HepG2 (cell line): ENCODE results near the gene NOS2. TPM values are rescaled to one million over a fixed set of nuclear protein-coding genes. Genes with fewer than 3 reads are reported as not detected.
A peak's percentile ranks its signal among the peaks of the same experiment; 100 is the strongest.

Source experiments
- ATAC-seq: fragments of 200-7000 bp; cut with Tn5 transposase; 3 replicates; pipeline ENCODE4 v1.9.1; 2020; ENCODE audit warnings: mild to moderate bottlenecking, moderate library complexity
- BruUV-seq: library from RNA; stranded (reverse); fragments of 400-500 nt; replicated peaks from 2 replicates; lab custom pipeline; 2021; lab: Mats Ljungman, UMichigan
- CTCF ChIA-PET: fragments of 300-600 bp; formaldehyde crosslinking; extraction: SDS; loops from one replicate; lab custom pipeline; 2021; ENCODE audit warnings: low total read pairs, inconsistent platforms, low intra/inter-chr PET ratio; lab: Yijun Ruan, JAX
- POLR2A ChIA-PET: fragments of 350-600 bp; sonication (Branson Sonifier 250); formaldehyde crosslinking; loops from one replicate; lab custom pipeline; 2020; ENCODE audit warnings: antibody characterized with exemption, inconsistent platforms; lab: Yijun Ruan, JAX
- DNase-seq: peaks from one replicate; pipeline ENCODE4 v3.0.0-alpha.2; 2015; ENCODE audit warnings: low spot score
- FAIRE-seq: peaks from 3 replicates; lab custom pipeline; 2011; peaks lifted over from hg19 to GRCh38; lab: Jason Lieb, UNC
- H2AFZ ChIP-seq: one replicate; pipeline ENCODE4 v1.6.1; 2011; ENCODE audit warnings: low read length, inconsistent platforms
- H3K27ac ChIP-seq: fragments of 300-600 bp; 3 replicates; pipeline ENCODE4 v1.8.0; 2011; ENCODE audit warnings: mixed run types, mild to moderate bottlenecking, mixed read lengths, low read length, inconsistent platforms; ENCODE audit not compliant: insufficient read depth; ENCODE audit errors: extremely low read length
- H3K27me3 ChIP-seq, 2 experiments: fragments of 200-600 bp in 1 of 2; 2 replicates in 1 of 2; 3 replicates in 1 of 2; pipeline versions ENCODE4 v1.6.0 to v1.8.0; 2011; ENCODE audit warnings: low read length in 2 of 2, mild to moderate bottlenecking in 2 of 2, moderate library complexity in 2 of 2, inconsistent platforms in 1 of 2; ENCODE audit not compliant: insufficient read depth in 2 of 2, control insufficient read depth in 1 of 2
- H3K36me3 ChIP-seq, 2 experiments: fragments of 200-600 bp in 1 of 2; replicated peaks in 1 of 2; 2 replicates in 1 of 2; 3 replicates in 1 of 2; pipeline versions ENCODE4 v1.5.1 to v1.8.0; 2011; ENCODE audit warnings: low read length in 2 of 2, inconsistent platforms in 1 of 2; ENCODE audit not compliant: insufficient read depth in 2 of 2, control insufficient read depth in 1 of 2
- H3K4me1 ChIP-seq: 2 replicates; pipeline ENCODE4 v1.5.1; 2012; ENCODE audit warnings: low read length, inconsistent platforms; ENCODE audit not compliant: insufficient read depth
- H3K4me2 ChIP-seq: 2 replicates; pipeline ENCODE4 v1.6.0; 2011; ENCODE audit warnings: low read depth, low read length, inconsistent platforms
- H3K4me3 ChIP-seq, 3 experiments: fragments of 200-600 bp in 1 of 3; sonication (generic), shearing (Covaris generic) in 1 of 3; replicated peaks in 1 of 3; 2 replicates each; pipeline ENCODE4 v1.5.1; 2011 to 2016; ENCODE audit warnings: low read length in 3 of 3, inconsistent platforms in 2 of 3, low read depth in 2 of 3, mild to moderate bottlenecking in 2 of 3, control low read depth in 1 of 3, mixed read lengths in 1 of 3; ENCODE audit not compliant: insufficient read depth in 1 of 3
- H3K79me2 ChIP-seq: one replicate; pipeline ENCODE4 v1.6.1; 2011; ENCODE audit warnings: low read length, inconsistent platforms; ENCODE audit not compliant: insufficient read depth
- H3K9ac ChIP-seq: 2 replicates; pipeline ENCODE4 v1.6.0; 2011; ENCODE audit warnings: mild to moderate bottlenecking, low read depth, low read length, inconsistent platforms; ENCODE audit not compliant: insufficient read depth
- H3K9me3 ChIP-seq: 2 replicates; pipeline ENCODE4 v1.5.1; 2012; ENCODE audit warnings: mild to moderate bottlenecking, low read length
- H4K20me1 ChIP-seq: 2 replicates; pipeline ENCODE4 v1.6.0; 2011; ENCODE audit warnings: inconsistent platforms, mild to moderate bottlenecking, low read length, moderate library complexity; ENCODE audit not compliant: insufficient read depth
- CHCHD3 ChIP-seq: sonication (generic); formaldehyde crosslinking; IDR thresholded peaks from 2 replicates; pipeline ENCODE4 v1.8.0; 2022; ENCODE audit warnings: mild to moderate bottlenecking, missing genetic modification reagents, moderate library complexity
- CTCF ChIP-seq: sonication (generic); formaldehyde crosslinking; IDR thresholded peaks from 2 replicates; pipeline ENCODE4 v1.5.0; 2020; ENCODE audit warnings: mild to moderate bottlenecking, missing genetic modification reagents, moderate library complexity
- DNMT3B ChIP-seq: conservative IDR thresholded peaks from 2 replicates; pipeline ENCODE4 v1.6.1; 2016; ENCODE audit warnings: missing biosample characterization, control low read depth
- FOXA1 ChIP-seq, 2 experiments: fragments of 450-650 bp in 1 of 2; sonication (generic) in 1 of 2; formaldehyde crosslinking in 1 of 2; IDR thresholded peaks; 2 replicates each; pipeline versions ENCODE4 v1.4.0 to v1.6.1; 2016 to 2020; ENCODE audit warnings: missing genetic modification reagents in 1 of 2
- GTF3A ChIP-seq: sonication (generic); formaldehyde crosslinking; conservative IDR thresholded peaks from 2 replicates; pipeline ENCODE4 v1.4.0; 2020; ENCODE audit warnings: mild to moderate bottlenecking, missing genetic modification reagents
- RAD21 ChIP-seq: fragments of 450-650 bp; formaldehyde crosslinking; IDR thresholded peaks from 2 replicates; pipeline ENCODE4 v1.5.0; 2020; ENCODE audit warnings: mild to moderate bottlenecking
- RBM22 ChIP-seq: fragments of 200-400 bp; formaldehyde crosslinking; optimal IDR thresholded peaks from 2 replicates; pipeline ENCODE3; 2017; ENCODE audit warnings: mild to moderate bottlenecking, low read length, moderate library complexity
- SMC3 ChIP-seq: IDR thresholded peaks from 2 replicates; pipeline ENCODE4 v1.6.1; 2011; ENCODE audit warnings: low read length, improper control_type of control experiment
- STAG1 ChIP-seq: sonication (generic); formaldehyde crosslinking; IDR thresholded peaks from 2 replicates; pipeline ENCODE4 v1.4.0; 2020; ENCODE audit warnings: missing genetic modification reagents
- ZBTB44 ChIP-seq: sonication (generic); formaldehyde crosslinking; IDR thresholded peaks from 2 replicates; pipeline ENCODE4 v1.4.0; 2020; ENCODE audit warnings: missing genetic modification reagents
- ZEB1 ChIP-seq: IDR thresholded peaks from 2 replicates; pipeline ENCODE4 v1.6.1; 2012; ENCODE audit warnings: mild to moderate bottlenecking, low read depth, inconsistent platforms; ENCODE audit not compliant: insufficient replicate concordance
- ZNF138 ChIP-seq: sonication (generic); formaldehyde crosslinking; IDR thresholded peaks from 2 replicates; pipeline ENCODE4 v1.5.0; 2020; ENCODE audit warnings: mild to moderate bottlenecking, low read depth, missing genetic modification reagents
- ZNF468 ChIP-seq: sonication (generic); formaldehyde crosslinking; IDR thresholded peaks from 2 replicates; pipeline ENCODE4 v1.8.0; 2022; ENCODE audit warnings: mild to moderate bottlenecking, moderate library complexity, missing genetic modification reagents
- ZNF569 ChIP-seq: sonication (generic); formaldehyde crosslinking; IDR thresholded peaks from 2 replicates; pipeline ENCODE4 v1.5.0; 2020; ENCODE audit warnings: mild to moderate bottlenecking, missing genetic modification reagents, moderate library complexity, borderline replicate concordance
- ZNF615 ChIP-seq: sonication (generic); formaldehyde crosslinking; IDR thresholded peaks from 2 replicates; pipeline ENCODE4 v1.5.0; 2020; ENCODE audit warnings: mild to moderate bottlenecking, missing genetic modification reagents, borderline replicate concordance
- ZSCAN12 ChIP-seq: sonication (generic); formaldehyde crosslinking; IDR thresholded peaks from 2 replicates; pipeline ENCODE4 v1.9.0; 2021; ENCODE audit warnings: mild to moderate bottlenecking, missing genetic modification reagents
- WGBS: methylation state at CpG from one replicate; pipeline ENCODE4 v1.1.6; 2017; ENCODE audit warnings: low lambda C conversion rate; 5-methylcytosine and 5-hydroxymethylcytosine counted together
- in situ Hi-C: cut with HindIII; loops from 2 replicates; pipeline ENCODE4 v1.10.0; 2017; ENCODE audit warnings: low pct_unique_long_range_greater_than_20kb; ENCODE audit not compliant: extremely low pct_ligation_motif_present
- intact Hi-C: fragments of 100-400 bp; cut with micrococcal nuclease; formaldehyde crosslinking; loops from one replicate; pipeline ENCODE4 v1.10.0; 2022; ENCODE audit not compliant: unreplicated experiment
- polyA plus RNA-seq, 8 experiments: library from polyadenylated mRNA; depleted of rRNA in 3 of 8; stranded (reverse) in 7 of 8; unstranded in 1 of 8; fragments of >200 nt; fragmentation: Illumina TruSeq in 4 of 8; extraction: Trizol in 4 of 8; gene quantifications; 2 replicates each; pipeline versions ENCODE4 v1.2.1 to v1.2.3, GENCODE V29; 2011 to 2016; ENCODE audit warnings: low read depth in 4 of 8, missing spikeins in 1 of 8, mixed read lengths in 1 of 8; ENCODE audit not compliant: insufficient read depth in 1 of 8
- total RNA-seq, 5 experiments: library from RNA; depleted of rRNA; stranded (reverse); fragments of >200 nt; fragmentation: Illumina TruSeq; extraction: Trizol; gene quantifications; 2 replicates each; pipeline ENCODE4 v1.2.3, GENCODE V29; 2016; ENCODE audit warnings: low read depth in 1 of 5
- TF ChIP-seq, protein P1 (sequence below): sonication (generic); formaldehyde crosslinking; IDR thresholded peaks from 2 replicates; pipeline ENCODE4 v1.4.0; 2020; ENCODE audit warnings: low read depth, mild to moderate bottlenecking, missing genetic modification reagents

The NOS2 gene
- total and polyA plus RNA-seq, 2 of the 13 experiments (the other 11 are each of a cell fraction or from before 2014, with no cell fraction given): 0.02 TPM; not detected in 1

DNA sequence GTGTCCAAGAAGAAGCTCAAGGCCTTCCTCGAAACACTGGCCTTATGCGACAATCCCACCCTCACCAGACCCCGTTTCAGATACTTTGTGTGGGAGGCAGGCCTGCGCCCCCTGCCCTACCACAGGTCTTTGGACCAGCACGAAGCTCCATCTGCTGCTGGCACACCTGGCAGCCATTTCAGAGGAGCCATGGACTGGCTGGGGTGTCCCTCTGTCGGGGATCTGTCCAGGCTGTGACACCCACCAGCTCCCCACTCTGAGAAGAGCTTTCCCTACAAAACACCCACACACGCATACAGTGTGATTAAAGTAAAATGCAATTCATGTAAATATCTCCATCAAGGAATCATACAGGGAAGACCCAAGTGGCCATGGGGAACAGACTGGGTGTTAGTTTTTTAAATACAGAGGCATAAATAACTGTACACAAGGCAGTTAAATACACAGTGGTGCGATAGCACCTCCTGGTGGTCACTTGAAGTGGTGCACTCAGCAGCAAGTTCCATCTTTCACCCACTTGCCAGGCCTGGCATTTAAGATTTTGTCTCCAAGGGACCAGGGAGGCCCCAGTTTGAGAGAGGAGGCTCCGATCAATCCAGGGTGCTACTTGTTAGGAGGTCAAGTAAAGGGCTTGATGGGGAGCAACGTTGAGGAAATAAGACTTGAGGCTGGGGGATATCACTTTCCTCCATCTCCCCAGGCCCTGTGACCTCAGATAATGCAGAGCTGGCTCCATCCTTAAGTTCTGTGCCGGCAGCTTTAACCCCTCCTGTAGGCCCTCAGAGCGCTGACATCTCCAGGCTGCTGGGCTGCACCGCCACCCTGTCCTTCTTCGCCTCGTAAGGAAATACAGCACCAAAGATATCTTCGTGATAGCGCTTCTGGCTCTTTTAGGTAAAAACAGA lies 43.6 kb downstream of the NOS2 start:
- peak; percentile 29 for DNase-seq
- no peak overlapping the region for H3K4me3 ChIP-seq
- ChIA-PET CTCF (interaction anchor here (0.9 to 2.5 kb wide), 2 partner anchors 102 to 155 kb away, joined by 4 to 44 read pairs; no protein-coding TSS in a partner anchor), POLR2A (no interaction called here)
- ATAC-seq: peak; percentile 20; the same call in 1 of the 3 replicates
- in situ Hi-C loops (loop anchor here (5.0 kb wide), 1 partner anchor 99 kb away; no protein-coding TSS in a partner anchor), intact Hi-C loops (loop anchor here (1.0 to 2.0 kb wide), 2 partner anchors 124 to 148 kb away; no protein-coding TSS in a partner anchor)
- 41% methylated on average over 9 of the region's 17 CpGs for WGBS
- H4K20me1 ChIP-seq: no peaks in the 10 kb centered on the region
- H2AFZ ChIP-seq: no peak overlapping the region
- H3K9ac ChIP-seq: no peak overlapping the region
- FAIRE-seq: peak; percentile 75
- no peaks in the 10 kb centered on the region for H3K9me3 ChIP-seq
- no peak overlapping the region for H3K27ac ChIP-seq
- H3K4me2 ChIP-seq: no peak overlapping the region
- no peaks in the 10 kb centered on the region for H3K79me2 ChIP-seq
- no TSS peak for BruUV-seq
- H3K27me3 ChIP-seq: no peaks in the 10 kb centered on the region; a peak in 1 of 5 replicates
- no peaks in the 10 kb centered on the region for H3K36me3 ChIP-seq
- no peaks in the 10 kb centered on the region for H3K4me1 ChIP-seq
- no peak for TF ChIP-seq ZNF615 (CRISPR knock-in tag)
- peak; percentile 55 for TF ChIP-seq SMC3
- TF ChIP-seq GTF3A (CRISPR knock-in tag): no peak
- TF ChIP-seq FOXA1 (IDR thresholded peaks at IDR 0.05): no peak
- peak; percentile 39; the same call in 1 of the 2 replicates for TF ChIP-seq FOXA1 (CRISPR knock-in tag; IDR thresholded peaks at IDR 0.05)
- TF ChIP-seq STAG1 (CRISPR knock-in tag): peak; percentile 81
- 0 out of 2 replicates have a peak, but pooled peaks have one; percentile 17 for TF ChIP-seq ZSCAN12 (CRISPR knock-in tag)
- no peak for TF ChIP-seq ZNF569 (CRISPR knock-in tag)
- TF ChIP-seq CTCF (CRISPR knock-in tag): peak; percentile 82
- TF ChIP-seq ZNF468: no peak
- TF ChIP-seq ZNF138 (CRISPR knock-in tag): no peak
- TF ChIP-seq RBM22: no peak
- TF ChIP-seq, protein P1, sequence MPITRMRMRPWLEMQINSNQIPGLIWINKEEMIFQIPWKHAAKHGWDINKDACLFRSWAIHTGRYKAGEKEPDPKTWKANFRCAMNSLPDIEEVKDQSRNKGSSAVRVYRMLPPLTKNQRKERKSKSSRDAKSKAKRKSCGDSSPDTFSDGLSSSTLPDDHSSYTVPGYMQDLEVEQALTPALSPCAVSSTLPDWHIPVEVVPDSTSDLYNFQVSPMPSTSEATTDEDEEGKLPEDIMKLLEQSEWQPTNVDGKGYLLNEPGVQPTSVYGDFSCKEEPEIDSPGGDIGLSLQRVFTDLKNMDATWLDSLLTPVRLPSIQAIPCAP: no peak
- no peak for TF ChIP-seq DNMT3B
- TF ChIP-seq CHCHD3 (CRISPR knock-in tag): no peak
- TF ChIP-seq ZEB1: no peak
- TF ChIP-seq ZBTB44 (CRISPR knock-in tag): no peak
- TF ChIP-seq RAD21 (CRISPR knock-in tag): peak; percentile 64
